HG02610 (cell line): ENCODE measurements around the gene FAM111B.
"Not testable (repeated sequence)": the region's sequence is repeated elsewhere in the genome, so short reads cannot be mapped to it uniquely, and the experiment has no call there.

Experiments used
- ATAC-seq: cut with Tn5 transposase; IDR thresholded peaks from one replicate; pipeline ENCODE4 v1.9.1; 2021; ENCODE audit warnings: mild to moderate bottlenecking, moderate library complexity; ENCODE audit not compliant: unreplicated experiment

Gene FAM111B

GRCh38 chr11:59106363-59107336, at the start of gene FAM111B:
TSS of gene FAM111B (plus strand) at chr11:59107237. CDS start at chr11:59109626, 2,389 bp downstream.
- ATAC-seq: peak; percentile 75

- ATAC-seq: peak; percentile 89
Measured at GRCh38 chr11:59058120-59059033, 48.7 kb upstream of the FAM111B start.

- not testable (repeated sequence) for ATAC-seq
Measured at GRCh38 chr11:59060096-59060495, 46.9 kb upstream of the FAM111B start.

- no peak for ATAC-seq
Measured at GRCh38 chr11:59062602-59063529, 44.2 kb upstream of the FAM111B start.

GRCh38 chr11:59063996-59064727, 42.9 kb upstream of the FAM111B start:
- peak; percentile 76 for ATAC-seq

GRCh38 chr11:59069087-59069486, 38.0 kb upstream of the FAM111B start:
- ATAC-seq: no peak

- ATAC-seq: peak; percentile 85
Measured at GRCh38 chr11:59076876-59077571, 30.0 kb upstream of the FAM111B start.

GRCh38 chr11:59078435-59078834, 28.6 kb upstream of the FAM111B start:
- no peak for ATAC-seq

GRCh38 chr11:59079086-59079485, 28.0 kb upstream of the FAM111B start:
- ATAC-seq: no peak

GRCh38 chr11:59080421-59080820, 26.6 kb upstream of the FAM111B start:
- not testable (repeated sequence) for ATAC-seq

GRCh38 chr11:59081430-59082020, 25.5 kb upstream of the FAM111B start:
- ATAC-seq: not testable (repeated sequence)

- not testable (repeated sequence) for ATAC-seq
Measured at GRCh38 chr11:59086007-59086406, 21.0 kb upstream of the FAM111B start, which contains the start of gene GLYATL1B. TSS of gene GLYATL1B (plus strand) at chr11:59086307. CDS start at chr11:59086307, 0 bp downstream.

GRCh38 chr11:59088162-59088561, 18.9 kb upstream of the FAM111B start:
- no peak for ATAC-seq

GRCh38 chr11:59093576-59093975, 13.5 kb upstream of the FAM111B start:
- not testable (repeated sequence) for ATAC-seq

GRCh38 chr11:59095225-59095624, 11.8 kb upstream of the FAM111B start:
- ATAC-seq: peak; percentile 84

- not testable (repeated sequence) for ATAC-seq
Measured at GRCh38 chr11:59095972-59096575, 11.0 kb upstream of the FAM111B start.

GRCh38 chr11:59097113-59097708, 9.8 kb upstream of the FAM111B start:
- no peak for ATAC-seq

GRCh38 chr11:59097938-59098337, 9.1 kb upstream of the FAM111B start:
- not testable (repeated sequence) for ATAC-seq
